PC-3 (cell line): Measurements from ENCODE around the gene IDE.

Experiments
- CTCF ChIP-seq: fragments of 300-600 bp; sonication (generic); conservative IDR thresholded peaks from 2 replicates; pipeline ENCODE4 v1.5.1; 2017; ENCODE audit warnings: antibody characterized with exemption, low read depth, mild to moderate bottlenecking, low read length
- EZH2 ChIP-seq: fragments of 300-600 bp; sonication (generic); IDR thresholded peaks from one replicate; pipeline ENCODE4 v1.6.1; 2017; ENCODE audit warnings: antibody characterized with exemption, mild to moderate bottlenecking, low read length; ENCODE audit not compliant: unreplicated experiment
- EZH2phosphoT487 ChIP-seq: fragments of 300-600 bp; sonication (generic); IDR thresholded peaks from 2 replicates; pipeline ENCODE4 v1.6.1; 2018; ENCODE audit warnings: mild to moderate bottlenecking, antibody characterized with exemption, low read length, borderline replicate concordance

- peak; percentile 31; the same call in 1 of the 2 replicates for TF ChIP-seq CTCF
- no peak for TF ChIP-seq EZH2
- TF ChIP-seq EZH2phosphoT487, result no peak
Measured at GRCh38 chr10:92552310-92552709, 21.6 kb downstream of the IDE start.
